DMS 273 (cell line): ENCODE measurements around the gene LRRC4B.

Source experiments
- DNase-seq: peaks from one replicate; lab custom pipeline; 2025; ENCODE audit not compliant: unreplicated experiment; lab: John Stamatoyannopoulos, UW

LRRC4B gene

DNA sequence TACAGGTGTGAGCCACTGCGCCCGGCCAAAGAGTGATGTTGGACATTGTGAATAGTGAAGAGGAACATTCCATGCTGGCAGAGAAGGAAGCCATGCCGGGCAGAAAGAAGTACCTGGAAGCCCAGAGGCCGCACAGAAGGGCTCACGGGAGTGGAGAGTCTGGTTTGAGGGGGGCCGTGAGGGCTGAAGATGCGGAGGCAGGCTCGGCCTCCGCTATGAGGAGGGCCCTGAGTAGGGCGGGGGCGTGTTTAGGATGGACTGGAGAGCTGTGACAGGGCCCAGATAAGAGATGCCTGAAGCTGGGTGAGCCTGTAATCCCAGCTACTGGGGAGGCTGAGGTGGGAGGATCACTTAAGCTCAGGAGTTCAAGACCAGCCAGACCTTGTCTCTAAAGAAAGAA, 58.9 kb downstream of the LRRC4B start:
- DNase-seq = no peak

DNA sequence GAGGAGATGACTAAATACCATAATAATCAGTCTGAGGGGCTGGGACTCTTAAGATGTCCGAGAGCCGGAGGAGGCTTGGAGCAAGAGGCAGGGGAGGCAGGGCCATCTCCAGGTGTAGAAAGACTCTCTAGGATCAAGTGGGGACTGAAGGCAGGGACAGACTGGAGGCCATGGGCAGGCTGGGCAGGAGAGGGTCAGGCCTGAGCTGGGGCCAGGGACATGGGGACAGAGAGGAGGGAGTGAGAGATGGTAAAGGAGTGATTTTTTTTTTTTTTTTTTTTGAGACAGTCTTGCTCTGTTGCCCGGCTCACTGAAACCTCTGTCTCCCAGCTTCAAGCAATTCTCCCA, 59.4 kb downstream of the LRRC4B start:
- DNase-seq = no peak

DNA sequence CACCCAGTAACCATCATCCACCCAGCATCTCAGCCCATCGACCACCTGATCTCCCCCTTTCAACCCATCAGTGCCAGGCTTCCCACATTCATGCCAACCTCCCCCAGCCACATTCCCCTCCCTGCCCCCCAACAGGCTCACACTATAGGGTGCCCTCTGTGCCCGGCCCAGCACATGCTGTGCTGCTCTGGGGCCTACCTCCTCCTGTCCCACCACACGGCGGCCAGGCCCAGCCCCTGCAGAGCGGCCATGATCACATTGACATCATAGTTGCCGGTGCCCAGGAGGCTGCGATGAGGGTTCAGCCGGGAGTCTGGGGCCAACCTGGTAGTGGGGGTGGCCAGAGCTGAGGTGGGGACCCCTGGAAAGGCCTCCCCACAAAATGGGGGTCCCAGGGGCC, 60.9 kb downstream of the LRRC4B start:
- no peak for DNase-seq

DNA sequence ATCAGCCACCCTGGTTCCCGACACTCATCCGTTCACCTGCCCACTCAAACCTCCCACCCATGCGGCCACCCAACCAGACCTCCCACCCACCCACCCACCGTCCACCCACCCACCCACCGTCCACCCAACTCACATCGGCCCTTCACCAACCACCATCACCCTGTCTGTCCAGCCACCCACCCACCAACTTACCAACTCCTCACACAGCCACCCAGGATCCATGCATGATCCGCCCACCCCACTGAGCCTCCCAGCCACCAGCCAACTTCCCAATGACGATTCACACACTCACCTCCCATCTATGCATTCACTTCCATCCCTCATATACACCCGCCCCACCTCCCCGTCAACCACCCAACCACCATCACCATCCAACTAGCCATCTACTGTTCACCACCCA, 61.5 kb downstream of the LRRC4B start:
- no peak for DNase-seq

DNA sequence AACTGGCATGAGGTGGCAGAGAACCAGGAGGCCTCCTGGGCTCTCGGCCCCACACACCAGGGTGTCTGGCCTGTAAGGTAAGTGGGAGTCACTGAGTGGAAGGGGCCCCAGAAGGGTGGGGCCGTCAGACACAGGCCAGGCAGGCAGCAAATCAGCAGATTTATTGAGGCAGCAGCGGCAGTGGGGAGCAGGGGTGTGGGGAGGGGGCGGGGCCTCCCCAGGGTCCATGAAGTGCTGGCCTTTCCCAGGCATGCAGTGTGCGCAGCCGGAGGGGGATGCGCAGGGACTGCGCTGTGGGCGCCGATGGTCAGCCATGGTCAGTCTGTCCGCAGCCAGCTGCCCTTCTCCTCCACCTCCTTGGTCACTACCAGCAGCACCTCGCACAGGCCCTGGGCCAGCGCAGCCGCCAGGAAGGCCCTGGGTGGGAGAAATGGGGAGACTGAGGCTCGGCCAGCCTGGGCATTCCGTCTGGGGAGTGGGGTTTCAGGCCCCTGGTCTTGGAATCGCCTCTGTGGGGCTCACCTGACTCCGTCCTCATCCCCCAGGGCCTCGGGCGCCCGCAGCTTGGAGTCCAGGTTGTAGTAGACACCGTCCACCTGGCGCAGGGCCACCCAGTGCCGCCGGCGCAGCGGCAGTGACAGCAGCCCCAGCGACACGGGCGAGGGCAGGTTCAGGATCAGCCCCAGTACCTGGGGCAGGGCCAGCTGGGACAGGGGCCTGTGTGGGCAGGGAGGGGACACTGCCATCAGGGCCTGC, 62.2 kb downstream of the LRRC4B start:
- no peak for DNase-seq

DNA sequence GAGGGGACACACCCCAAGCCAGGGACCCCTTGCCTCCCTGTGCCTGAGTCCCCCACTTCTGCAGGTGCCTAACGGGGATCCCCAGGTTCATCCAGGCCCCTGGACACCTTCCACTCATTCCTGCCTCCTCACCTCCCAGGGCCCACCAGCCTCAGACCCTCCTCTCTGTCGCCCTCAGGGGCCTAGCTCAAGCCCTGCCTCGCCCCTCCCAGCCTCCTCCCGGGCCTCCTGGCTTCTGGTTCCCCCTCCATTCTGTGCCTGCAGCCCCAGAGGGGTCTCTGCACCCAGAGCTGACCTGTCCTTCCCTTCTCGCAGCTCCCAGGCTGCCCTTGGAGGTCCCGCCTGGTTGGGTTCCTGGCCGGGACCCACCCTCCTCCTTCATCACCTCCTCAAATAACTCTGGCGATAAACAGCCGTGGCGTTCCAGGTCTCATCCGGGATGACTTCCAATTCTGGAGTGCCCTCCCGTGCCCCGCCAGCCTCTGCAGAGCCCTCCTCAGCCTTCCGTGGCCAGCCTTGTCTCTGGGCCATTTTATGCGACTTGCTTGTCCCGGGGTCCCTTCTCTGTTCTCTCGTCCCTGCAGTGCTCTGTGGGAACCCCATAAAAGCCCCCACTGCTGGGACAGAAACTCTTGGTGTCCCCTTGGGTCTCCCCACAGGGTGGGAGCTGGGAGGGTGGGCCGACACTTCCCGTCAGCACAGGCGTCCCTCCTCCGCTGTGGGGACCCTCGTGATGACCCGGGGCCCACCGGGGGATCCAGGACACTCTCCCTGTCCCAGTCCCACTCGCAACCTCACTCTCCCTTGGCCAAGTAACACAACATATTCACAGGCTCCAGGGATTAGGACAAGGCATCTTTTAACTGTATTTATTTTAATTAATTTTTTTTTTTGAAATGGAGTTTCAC, 66.4 kb downstream of the LRRC4B start:
- DNase-seq = peak; percentile 35

DNA sequence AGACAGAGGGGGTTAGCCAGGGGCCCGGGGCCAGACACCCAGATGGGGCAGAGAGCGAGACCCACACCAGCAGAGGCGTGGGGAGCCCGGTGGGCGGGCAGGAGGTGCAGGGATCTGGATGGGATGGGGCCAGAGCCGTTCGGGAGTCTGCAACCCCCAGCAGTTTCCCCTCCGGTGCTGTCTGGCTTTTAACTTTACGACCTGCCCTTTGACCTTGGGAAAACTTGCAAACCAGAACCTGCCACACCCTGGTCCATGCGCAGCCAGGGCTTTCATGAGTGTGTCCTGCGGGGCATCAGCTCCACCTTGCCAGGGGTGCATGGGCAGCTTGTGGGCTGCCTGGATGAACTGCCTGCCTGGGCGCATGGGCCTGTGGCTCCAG, 67.1 kb downstream of the LRRC4B start:
- DNase-seq = no peak

DNA sequence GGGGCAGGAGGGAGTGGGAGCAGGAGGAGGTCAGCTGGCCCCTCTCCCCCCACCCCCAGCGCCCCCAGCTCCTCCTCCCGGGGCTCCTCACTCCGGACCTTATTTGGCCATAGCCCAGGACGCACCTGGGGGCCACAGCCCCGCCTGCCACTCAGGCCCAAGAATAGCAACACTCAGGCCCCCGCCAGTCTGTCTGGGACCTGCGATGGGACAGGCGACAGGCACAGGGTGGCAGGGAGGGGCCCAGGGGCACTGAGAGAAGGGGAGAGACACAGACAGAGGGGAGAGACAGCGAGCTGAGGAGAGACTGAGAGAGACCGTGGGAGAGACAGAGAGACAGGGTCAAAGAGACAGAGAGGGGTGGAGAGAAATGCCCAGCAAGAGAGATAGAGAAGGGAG, 67.5 kb downstream of the LRRC4B start:
- DNase-seq = no peak

DNA sequence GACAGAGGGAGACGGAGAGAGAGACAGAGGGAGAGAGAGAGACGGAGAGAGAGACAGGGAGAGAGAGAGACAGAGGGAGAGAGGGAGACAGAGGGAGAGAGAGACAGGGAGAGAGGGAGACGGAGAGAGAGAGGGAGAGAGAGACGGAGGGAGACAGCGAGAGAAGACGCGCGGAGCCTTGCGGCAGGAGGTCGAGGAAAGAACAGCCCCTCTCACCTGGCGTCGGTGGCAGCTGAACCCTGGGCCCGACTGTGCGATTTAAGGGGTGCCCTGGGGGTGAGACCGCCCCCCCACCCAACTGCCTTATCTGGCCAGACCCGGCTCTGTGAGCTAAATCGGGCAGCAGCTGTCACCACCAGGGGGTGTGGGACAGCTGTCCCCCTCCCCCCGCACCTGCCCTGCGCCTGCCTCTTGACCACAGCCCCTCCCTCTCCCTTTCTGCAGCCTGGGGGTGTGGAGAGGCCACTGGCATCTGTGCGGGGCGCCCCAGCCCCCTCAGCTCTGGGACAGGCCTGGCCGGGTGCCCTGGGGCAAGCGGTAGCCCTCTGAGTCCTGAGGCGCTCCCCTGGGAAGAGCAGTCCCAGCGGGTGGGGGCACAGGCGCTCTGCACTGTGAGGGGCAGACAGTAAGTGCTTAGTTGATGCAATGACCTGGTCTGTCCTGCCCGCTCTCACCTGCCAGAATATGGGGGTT, 68.0 kb downstream of the LRRC4B start:
- DNase-seq = peak; percentile 57

DNA sequence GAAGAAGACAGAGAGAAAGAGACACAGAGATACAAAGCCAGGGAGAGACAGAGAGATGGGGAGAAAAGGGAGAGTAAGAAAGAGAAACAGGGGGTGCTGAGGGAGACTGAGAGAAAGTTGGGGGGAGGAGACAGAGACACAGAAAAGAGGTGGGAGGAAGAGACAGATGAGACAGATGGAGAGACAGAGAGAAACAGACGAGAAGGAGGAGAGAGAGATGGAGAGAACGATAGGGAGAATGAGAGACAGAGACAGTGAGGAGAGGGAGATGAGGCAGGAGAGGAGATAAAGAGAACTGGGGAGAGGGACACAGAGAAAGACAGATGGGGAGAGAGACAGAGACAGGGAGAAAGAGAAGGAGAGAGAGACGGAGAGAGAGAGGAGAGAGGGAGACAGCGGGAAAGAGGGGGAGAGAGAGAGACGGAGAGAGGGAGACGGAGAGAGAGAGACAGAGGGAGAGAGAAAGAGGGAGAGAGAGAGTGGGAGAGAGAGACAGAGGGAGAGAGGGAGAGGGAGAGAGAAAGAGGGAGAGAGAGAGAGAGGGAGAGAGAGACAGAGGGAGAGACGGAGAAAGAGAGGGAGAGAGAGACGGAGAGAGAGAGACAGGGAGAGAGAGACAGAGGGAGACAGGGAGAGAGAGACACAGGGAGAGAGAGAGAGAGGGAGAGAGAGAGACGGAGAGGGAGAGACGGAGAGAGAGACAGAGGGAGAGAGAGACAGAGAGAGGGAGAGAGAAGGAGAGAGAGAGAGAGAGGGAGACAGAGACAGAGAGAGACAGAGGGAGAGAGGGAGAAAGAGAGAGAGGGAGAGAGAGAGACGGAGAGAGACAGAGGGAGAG, 69.8 kb downstream of the LRRC4B start:
- DNase-seq = no peak

DNA sequence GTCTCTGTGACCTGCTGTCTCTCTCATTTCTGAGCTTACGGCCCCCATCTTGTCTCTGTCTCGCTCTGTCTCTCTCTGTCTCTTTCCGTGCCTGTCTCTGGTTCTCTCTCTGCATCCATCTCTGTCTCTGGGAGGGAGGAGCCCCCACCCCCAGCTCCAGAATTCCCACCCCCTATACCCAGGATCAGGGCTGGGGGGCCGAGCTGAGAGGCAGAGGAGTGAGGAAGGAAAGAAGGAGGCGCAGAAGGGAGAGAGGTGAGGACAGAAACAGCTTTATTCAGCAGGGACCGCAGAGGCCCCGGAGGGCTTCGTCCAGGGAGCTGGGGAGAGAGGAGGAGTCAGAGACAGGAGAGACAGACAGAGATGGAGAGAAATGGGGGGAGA, 71.2 kb downstream of the LRRC4B start:
- no peak for DNase-seq

DNA sequence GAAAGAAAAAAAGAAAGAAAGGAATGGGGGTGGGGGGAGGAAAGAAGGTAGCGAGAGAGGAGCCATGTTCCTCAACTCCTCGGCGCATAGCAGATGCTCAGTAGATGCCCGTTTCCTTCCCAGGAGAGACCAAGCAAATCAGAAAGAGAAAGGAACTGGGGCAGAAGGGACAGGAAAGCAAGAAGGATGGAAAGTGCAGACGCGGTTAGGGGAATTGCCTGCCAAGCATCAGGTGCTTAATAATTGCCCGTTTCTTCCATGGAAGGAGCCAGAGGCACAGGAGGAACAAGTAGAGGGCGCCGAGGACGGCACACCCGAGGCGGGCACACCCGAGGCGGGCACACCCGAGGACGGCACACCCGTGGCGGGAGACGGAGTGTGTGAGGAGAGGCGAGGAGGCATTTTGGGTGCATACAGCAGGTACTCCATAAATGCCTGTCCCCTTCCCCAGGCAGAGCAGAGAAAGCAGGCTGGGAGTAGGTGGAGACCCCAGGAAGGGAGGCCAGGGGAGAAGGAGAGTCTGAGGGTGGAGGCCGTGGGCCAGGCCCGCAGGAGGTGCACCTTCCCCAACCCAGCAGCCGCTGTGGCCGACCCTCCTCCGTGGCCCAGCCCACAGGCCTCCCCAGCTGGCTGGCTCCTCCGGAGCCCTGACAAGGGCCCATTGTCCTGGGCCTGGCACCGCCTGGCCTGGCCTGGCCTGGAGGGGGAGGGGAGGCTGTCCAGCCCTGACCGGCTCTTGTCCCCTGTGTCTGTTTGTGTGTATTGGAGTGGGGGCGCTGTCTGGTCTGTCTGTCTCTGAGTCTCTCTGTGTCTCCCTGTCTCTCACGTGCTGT, 71.8 kb downstream of the LRRC4B start:
- DNase-seq = peak; percentile 21

DNA sequence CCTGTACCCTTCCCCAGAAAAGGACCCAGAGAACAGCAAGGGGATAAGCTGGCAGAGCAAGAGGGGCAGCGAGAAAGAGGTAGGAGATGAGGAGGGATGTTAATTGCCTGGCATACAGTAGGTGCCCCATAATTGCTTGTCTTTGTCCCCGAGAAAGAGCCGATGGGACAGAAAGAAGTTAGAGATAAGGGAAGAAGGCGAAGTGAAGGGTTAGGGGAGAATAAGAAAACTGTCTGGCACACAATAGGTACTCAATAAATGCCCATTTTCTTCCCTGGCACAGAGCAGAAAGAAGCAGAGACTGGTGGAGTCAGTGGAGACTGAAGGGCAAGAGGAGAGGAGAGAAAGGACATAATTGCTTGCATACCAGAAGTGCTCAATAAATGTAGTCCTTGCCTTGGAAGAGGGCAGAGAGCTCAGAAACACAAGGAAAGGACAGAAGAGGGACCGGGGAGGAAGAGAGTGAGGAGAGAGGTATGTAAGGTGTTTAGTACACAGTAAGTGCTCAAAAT, 73.2 kb downstream of the LRRC4B start:
- no peak for DNase-seq

DNA sequence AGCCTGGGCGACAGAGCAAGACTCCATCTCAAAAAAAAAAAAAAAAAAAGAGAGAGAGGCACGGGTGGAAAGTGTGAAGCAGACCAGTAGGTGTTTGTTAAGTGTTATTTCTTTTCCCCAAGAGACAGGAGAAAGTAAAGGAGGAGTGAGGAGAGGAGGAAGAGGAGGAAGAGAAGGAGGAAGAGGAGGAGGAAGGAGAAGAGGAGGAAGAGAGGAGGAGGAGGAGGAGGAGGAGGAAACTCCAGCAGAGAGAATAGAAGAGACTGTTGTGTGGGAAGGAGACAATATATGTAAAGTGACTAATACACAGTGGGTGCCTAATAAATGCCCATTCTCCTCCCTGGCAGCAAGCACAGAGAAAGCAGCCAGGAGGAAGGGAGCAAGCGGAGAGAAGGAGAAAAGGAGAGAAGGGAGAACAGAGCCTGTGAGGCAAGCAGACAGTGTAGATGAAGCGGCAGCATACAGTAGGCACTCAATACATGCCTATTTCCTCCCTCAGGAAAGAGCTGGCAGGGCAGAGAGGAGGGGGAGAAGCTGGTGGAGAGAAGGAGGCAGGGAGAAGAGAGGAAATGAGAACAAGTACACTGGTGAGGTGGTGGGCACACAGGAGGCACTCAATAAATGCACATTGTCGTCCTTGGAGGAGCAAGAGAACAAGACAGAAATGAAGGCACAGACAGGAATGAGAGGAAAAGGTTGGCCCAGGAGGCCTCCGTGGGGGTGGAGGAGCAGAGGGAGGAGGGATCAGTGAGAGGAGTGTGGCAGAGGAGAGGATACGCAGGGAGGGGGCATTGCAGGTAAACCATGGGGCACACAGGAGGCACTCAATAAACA, 73.8 kb downstream of the LRRC4B start:
- no peak for DNase-seq

DNA sequence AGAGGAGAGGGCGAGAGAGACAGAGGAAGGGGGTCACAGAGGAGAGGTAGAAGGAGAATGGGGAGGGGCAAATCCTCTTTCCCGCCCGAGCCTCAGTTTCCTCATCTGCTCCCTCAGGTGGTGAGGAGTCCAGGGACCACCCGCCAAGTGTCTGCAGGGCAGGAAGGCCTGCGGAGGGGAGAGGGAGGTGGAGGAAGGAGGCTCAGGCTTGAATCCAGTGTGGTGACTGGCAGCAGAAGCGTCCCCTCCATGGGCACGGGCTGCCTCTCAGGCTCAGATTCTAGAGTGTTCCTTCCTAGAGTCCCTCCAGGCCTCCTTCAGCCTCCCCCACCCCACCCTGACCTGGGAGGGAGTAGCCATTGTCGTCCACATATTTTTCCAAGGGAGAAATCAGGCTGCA, 75.1 kb downstream of the LRRC4B start:
- no peak for DNase-seq

DNA sequence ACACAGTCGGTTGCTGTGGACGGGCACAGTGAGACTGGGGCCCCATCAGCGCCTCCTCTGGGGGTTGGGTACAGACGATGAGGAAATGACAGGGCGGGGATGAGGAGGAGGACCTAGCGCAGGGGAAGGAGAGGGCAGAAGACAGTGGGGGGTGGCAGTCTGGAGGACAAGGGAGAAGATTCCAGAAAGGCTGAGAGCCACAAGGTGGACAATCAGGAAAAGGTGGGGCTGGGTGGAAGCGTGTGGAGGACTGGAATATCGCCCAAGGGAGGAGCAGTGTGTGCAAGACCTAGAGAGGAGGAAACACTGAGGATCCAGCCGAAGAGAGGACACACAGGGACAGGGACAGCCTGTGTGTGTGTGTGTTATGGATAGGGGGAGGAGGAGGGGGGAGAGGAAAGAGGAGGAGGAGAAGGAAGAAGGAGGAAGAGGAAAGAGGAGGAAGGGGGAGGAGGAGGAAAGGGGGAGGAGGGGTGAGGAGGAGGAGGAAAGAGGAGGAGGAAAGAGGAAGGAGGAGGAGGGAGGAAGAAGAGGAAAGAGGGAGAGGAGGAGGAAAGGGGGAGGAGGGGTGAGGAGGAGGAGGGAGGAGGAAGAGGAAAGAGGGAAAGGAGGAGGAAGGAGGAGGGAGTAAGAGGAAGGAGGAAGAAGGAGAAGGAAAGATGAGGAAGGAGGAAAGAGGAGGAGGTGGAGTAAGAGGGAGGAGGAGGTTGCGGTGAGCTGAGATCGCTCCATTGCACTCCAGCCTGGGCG, 75.8 kb downstream of the LRRC4B start:
- DNase-seq = no peak

DNA sequence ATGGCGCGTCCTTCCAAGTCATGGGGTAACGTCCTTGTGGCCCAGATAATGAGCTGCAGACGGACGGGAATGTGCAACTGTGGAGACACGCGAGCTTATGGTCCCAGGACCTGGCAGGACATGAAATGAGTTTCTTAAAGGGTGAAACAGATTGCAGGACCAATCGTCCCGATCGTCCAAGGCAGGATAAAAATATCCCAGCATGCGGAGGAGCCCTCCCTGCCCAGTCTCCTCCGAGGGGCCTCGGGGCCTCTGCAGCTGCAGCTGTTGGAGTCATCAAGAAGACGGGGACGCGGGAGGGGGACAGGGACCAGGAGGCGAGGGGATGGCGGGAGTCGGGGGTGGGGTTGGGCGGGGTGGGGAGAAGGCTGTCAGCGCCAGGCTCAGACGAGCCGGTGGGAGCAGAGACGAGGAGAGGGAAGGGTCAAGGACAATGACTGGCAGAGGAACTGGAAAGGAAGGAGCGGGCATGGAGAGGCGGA, 77.2 kb downstream of the LRRC4B start:
- DNase-seq = no peak

DNA sequence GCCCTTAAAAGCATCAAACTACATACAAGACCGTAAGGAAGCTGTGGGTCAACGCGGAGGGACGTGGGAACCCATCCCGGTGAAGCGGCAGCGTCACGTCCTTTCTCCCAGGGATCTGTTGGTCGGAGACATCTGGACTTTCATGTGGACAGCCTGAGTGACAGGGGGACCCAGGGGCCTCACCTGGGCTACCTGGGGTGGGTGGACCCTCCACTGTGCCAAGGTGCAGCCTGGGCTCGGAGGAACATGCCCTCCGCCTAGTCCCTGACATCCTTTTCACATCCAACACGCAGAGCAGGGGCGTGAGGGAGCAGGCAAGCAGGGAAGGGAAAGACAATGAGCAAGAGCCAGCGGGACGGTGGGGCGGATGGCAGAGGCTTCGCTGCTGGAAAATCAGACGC, 77.8 kb downstream of the LRRC4B start:
- DNase-seq = no peak
